ENCODE data around the gene UPK3A.
A peak's percentile ranks its signal among the peaks of the same experiment; 100 is the strongest.

UPK3A gene

DNA sequence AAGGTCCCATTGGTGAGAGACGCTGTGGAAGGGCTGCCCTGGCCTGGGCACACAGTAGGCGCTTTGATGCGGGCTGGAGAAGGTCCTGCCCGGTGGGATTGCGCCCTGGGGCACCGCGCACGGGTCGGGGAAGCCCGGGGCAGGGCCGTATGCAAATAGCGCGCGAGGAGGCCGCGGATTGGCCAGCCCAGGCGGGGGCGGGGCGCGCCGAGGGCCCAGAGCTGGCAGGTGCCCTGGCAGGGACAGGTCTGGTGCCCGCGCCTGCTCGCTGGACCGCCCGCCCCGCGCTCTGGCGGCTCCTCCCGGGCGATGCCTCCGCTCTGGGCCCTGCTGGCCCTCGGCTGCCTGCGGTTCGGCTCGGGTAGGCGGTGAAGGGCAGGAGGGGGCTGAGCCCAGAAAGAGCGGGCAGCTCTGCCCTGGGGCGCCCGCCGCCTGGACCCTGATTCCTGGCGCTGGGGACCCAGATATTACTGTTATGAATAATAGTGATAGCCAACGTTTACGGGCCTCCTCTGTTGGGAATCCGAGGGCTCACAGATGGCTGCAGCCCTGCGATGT, at the start of gene UPK3A:
TSS of gene UPK3A (plus strand) at position 245 of the 558 bp plus-strand sequence. CDS start at position 310, 65 bp downstream.
- TF ChIP-seq, protein P1, sequence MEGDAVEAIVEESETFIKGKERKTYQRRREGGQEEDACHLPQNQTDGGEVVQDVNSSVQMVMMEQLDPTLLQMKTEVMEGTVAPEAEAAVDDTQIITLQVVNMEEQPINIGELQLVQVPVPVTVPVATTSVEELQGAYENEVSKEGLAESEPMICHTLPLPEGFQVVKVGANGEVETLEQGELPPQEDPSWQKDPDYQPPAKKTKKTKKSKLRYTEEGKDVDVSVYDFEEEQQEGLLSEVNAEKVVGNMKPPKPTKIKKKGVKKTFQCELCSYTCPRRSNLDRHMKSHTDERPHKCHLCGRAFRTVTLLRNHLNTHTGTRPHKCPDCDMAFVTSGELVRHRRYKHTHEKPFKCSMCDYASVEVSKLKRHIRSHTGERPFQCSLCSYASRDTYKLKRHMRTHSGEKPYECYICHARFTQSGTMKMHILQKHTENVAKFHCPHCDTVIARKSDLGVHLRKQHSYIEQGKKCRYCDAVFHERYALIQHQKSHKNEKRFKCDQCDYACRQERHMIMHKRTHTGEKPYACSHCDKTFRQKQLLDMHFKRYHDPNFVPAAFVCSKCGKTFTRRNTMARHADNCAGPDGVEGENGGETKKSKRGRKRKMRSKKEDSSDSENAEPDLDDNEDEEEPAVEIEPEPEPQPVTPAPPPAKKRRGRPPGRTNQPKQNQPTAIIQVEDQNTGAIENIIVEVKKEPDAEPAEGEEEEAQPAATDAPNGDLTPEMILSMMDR (conservative IDR thresholded peaks at IDR 0.05; ENCODE audit: low read length), result no peak
- no peak for DNase-seq (ENCODE audit: low read depth)
- no peak within 1 kb of the TSS for H3K4me3 ChIP-seq (ENCODE audit: low read length)

DNA sequence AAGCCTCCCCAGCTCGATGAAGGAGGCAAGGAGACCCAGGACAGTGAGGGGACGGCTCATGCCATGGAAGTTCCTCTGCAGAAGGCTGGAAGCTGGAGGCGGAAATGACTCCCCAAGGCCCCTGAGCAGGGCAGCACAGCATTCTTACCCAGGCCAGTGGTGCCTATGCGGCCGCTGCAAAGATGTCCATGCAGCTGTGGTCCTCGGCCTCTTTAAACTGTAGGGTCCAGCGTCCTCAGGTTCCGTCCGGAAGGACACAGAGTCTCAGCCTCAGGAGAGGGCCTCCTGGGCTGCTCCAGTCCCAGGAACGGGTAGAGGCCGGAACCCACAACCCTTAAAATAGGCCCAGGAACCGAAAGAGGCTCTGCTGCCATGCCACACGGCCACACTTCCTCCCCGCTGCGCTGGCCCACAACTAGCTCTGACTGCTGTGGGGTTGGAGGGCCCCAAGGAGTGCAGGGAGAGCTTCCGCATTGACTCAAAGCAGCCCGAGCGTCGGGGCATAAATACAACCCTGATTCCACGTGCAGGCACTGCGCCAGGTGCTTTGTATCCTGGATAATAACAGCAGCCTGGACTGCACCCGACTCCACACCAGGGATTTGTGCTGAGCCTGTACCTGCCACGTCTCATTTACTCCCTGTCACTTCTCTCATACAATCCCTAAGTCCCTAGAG, 49.5 kb upstream of the UPK3A start:
- TF ChIP-seq, protein P1 (conservative IDR thresholded peaks at IDR 0.05; ENCODE audit: low read length), result no peak
- no peak for DNase-seq (ENCODE audit: low read depth)
- H3K4me3 ChIP-seq (ENCODE audit: low read length), result no peak overlapping the region

DNA sequence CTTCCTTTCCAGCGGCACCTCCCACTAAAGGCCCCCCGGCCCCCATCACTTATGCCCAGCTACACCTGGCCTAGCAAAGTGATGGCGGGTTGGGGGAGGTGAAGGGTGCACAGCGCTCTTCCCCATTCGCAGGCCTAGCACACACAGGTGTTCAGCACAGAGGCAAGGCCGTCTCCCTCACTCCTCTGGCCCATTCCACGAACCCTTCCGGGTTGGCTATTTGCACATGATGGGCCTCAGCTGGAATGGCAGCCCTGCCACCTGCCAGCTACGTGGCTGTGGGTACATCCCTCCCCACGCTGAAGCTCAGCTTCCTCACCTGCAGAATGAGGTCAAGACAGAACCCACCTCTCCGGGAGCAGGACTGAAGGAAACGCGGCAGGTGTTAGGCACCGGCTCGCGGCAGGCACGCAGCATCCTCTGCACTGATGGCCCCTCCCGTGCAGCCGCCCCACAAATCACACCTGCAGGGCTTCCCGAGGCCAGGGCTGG, 48.9 kb upstream of the UPK3A start:
- TF ChIP-seq, protein P1 (conservative IDR thresholded peaks at IDR 0.05; ENCODE audit: low read length), result no peak
- no peak overlapping the region for H3K4me3 ChIP-seq (ENCODE audit: low read length)
- DNase-seq (ENCODE audit: low read depth), result no peak

DNA sequence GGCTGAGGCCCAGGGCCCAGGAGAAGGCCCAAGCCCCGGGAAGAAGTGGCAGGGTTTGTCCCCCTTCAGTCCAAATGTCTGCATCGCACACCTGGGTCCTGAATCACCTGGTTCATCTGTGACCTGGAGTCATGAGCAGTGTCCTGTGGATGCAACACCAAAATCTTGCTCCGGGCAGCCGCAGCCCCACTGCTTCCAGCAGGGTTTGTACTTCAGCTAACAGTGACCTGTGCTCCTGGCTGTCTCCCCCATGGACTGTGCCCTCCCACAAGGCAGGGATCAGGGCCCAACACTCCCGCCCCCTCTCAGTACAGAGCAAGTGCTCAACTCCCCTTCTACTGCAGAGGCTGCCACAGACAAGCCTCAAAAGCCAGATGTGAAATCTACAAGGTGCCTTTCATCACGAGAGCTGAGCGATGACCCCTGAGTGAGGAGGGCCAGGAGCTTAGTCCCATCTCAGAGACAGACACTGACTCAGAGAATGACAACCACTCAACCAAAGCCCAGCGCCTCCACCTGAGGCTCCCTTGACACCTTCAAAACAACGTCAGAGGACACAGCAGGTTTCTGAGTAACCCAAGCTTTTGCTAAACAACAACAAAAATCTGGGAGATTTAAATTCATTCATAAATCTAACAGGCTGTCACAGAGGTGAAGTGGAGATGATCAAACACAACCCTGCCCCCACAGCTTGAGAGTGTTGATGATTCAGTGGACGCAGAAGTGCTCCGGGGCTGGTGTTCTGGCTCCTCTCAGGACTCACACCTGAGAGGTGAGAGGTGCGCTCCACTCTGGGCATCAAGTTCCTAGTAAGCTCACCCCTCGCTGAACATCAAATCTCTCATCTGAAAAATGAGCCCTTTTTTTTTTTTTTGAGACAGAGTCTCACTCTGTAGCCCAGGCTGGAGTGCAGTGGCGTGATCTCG, 47.4 kb upstream of the UPK3A start:
- TF ChIP-seq, protein P1 (conservative IDR thresholded peaks at IDR 0.05; ENCODE audit: low read length), result no peak
- no peak for DNase-seq (ENCODE audit: low read depth)
- H3K4me3 ChIP-seq (ENCODE audit: low read length), result no peak overlapping the region

DNA sequence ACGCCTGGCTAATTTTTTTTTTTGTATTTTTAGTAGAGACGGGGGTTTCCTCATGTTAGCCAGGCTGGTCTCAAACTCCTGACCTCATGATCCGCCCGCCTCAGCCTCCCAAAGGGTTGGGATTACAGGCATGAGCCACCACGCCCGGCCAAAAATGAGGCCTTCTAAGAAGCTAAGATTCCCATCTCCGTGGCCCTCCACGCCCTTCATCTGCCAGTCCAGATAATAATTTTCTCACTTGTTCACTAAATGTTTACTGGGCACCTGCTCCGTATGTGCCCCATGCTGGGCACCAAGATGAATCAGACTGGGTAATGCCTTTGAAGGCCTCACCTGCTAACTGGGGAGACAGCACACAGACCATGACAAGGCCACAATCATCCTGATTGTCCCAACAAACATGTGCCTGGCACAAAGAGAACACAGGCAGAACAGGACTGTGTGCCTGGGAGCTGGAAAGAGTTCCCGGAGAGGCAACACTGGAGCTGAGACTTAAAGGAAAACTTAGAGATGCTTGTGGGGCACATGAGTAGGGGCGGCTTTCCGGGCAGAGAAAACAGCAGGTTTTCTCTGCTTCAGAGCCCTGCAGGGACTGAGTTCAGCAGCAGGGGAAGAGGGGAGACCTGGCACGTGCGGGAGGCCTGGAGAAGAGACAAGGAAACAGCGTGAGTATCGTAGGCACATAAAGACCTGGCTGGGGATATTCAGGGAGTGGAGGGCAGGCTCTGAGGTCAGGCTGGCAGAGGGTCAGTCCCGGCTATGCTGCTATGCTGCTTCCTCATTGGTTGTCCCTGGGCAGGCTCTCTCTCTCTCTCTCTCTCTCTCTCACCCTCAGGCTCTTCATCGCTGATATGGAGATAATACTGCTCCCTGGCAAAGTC, 46.4 kb upstream of the UPK3A start:
- no peak overlapping the region for H3K4me3 ChIP-seq (ENCODE audit: low read length)
- TF ChIP-seq, protein P1 (conservative IDR thresholded peaks at IDR 0.05; ENCODE audit: low read length), result no peak
- DNase-seq (ENCODE audit: low read depth), result no peak

DNA sequence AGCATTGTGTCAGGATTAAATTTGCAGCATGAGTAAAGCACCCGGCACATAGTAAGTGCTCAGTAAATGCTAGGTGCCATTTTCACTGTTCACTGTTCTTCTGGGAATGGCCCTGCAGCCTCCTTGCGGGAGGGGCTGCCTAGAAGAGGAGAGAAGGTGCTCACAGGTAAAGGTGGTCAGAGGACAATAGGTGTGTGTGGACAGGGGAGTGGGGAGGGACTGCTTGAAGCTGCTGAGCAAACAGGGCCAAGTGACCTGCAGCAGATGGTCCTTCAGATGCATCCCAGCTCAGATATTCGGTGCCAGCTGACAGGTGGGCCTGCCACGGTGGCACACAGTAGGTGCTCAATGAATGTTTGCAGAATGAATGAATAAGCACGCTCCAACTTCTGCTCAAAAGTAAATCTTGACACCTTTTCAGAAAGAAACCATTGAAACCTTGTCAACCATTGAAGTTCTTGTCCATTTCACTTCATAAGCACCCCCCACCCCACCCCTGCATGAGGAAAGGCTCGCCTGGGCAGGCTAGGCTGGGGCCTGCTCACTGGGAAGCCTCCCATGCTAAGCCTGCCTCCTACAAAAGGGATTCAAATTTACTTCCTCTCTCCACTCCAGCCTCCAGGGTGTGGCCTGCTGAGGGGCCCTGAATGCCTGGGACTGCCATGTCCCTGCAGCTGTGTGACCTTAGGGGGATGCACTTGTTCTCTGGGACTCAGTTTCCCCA, 45.6 kb upstream of the UPK3A start:
- no peak for DNase-seq (ENCODE audit: low read depth)
- peak overlapping the region; percentile 70 for H3K4me3 ChIP-seq (ENCODE audit: low read length)
- TF ChIP-seq, protein P1 (conservative IDR thresholded peaks at IDR 0.05; ENCODE audit: low read length), result no peak
